Measurements from ENCODE around the gene CASZ1.

CASZ1 gene

DNA sequence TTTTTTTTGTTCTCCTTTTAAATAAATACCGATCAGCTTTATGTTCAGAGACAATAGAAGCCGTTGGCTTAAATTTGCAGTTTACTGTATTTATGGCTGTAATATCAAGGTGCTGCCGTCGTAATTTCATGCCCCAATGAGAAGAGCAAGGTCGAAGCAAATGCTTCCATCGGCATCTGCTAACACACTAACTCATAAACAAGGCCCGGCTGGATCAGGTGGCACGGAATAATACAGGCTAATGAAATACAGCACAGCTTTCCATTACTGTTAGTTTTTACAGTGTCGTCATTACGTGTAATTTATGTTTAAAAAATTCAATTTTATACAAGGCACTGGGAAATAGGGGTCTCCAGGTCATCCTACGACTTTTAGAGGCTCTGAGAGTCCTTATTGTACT is 202.7 kb downstream of the CASZ1 start:
- Mint-ChIP-seq H3K36me3 (ENCODE audit: low read depth) (no peaks in the 10 kb centered on the region), H3K27me3 (ENCODE audit: low read depth, poor library complexity) (peaks cover 3% of the 10 kb centered on the region), H3K4me3 (no peak overlapping the region), H3K4me1 (peaks cover 48% of the 10 kb centered on the region), H3K9me3 (no peaks in the 10 kb centered on the region), H3K27ac (no peak overlapping the region)
- no peak for DNase-seq
- TF ChIP-seq, protein P1, sequence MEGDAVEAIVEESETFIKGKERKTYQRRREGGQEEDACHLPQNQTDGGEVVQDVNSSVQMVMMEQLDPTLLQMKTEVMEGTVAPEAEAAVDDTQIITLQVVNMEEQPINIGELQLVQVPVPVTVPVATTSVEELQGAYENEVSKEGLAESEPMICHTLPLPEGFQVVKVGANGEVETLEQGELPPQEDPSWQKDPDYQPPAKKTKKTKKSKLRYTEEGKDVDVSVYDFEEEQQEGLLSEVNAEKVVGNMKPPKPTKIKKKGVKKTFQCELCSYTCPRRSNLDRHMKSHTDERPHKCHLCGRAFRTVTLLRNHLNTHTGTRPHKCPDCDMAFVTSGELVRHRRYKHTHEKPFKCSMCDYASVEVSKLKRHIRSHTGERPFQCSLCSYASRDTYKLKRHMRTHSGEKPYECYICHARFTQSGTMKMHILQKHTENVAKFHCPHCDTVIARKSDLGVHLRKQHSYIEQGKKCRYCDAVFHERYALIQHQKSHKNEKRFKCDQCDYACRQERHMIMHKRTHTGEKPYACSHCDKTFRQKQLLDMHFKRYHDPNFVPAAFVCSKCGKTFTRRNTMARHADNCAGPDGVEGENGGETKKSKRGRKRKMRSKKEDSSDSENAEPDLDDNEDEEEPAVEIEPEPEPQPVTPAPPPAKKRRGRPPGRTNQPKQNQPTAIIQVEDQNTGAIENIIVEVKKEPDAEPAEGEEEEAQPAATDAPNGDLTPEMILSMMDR (IDR thresholded peaks at IDR 0.05): no peak

DNA sequence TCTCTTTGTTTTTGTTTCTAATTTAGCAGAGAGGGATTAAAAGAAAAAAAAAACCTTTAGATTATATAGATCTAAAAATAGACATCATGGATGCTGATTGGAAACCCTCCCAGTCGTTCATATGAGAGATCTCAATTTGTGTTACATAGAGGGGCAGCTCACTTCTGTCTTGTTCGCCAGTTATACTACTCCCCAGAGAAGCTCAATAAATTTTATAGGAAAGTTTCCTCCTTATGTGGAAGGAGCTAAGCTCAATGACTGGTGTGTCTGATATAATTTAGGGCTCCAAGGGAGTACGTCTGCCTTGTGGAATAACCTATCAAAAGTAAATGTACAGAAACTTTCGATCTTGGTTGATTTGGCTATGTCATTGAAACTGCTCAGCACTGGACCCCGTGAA is 204.1 kb downstream of the CASZ1 start:
- Mint-ChIP-seq H3K4me3 (no peak overlapping the region), H3K4me1 (peaks cover 36% of the 10 kb centered on the region), H3K27me3 (ENCODE audit: low read depth, poor library complexity) (peaks cover 3% of the 10 kb centered on the region), H3K36me3 (ENCODE audit: low read depth) (no peaks in the 10 kb centered on the region), H3K9me3 (no peaks in the 10 kb centered on the region), H3K27ac (no peak overlapping the region)
- TF ChIP-seq, protein P1 (IDR thresholded peaks at IDR 0.05): no peak
- DNase-seq: no peak

DNA sequence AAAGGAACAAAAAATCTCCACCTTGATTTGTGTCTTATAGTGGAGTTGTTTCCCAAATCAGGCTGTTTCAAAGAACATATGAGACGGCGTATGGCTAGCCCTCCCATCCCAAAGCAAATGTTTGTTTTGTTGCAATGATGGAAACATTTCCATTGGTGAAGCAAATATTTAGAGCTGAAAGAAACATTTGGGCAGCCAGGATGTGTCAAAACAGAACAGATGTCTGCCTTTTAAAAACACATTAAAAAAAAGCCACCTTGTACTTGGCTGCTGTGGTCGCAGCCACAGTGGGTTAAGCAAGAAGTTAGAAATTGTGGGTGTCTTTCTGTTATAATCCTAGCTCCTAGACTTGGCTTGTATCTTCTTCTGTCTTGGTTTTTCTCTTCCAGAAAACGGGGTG is 205.4 kb downstream of the CASZ1 start:
- TF ChIP-seq, protein P1 (IDR thresholded peaks at IDR 0.05): no peak
- H3K36me3 Mint-ChIP-seq (ENCODE audit: low read depth): peaks cover 4% of the 10 kb centered on the region
- DNase-seq: no peak
- peaks cover 3% of the 10 kb centered on the region for H3K27me3 Mint-ChIP-seq (ENCODE audit: low read depth, poor library complexity)
- H3K9me3 Mint-ChIP-seq: peaks cover 4% of the 10 kb centered on the region
- peaks cover 32% of the 10 kb centered on the region for H3K4me1 Mint-ChIP-seq
- no peak overlapping the region for H3K27ac Mint-ChIP-seq
- no peak overlapping the region for H3K4me3 Mint-ChIP-seq

DNA sequence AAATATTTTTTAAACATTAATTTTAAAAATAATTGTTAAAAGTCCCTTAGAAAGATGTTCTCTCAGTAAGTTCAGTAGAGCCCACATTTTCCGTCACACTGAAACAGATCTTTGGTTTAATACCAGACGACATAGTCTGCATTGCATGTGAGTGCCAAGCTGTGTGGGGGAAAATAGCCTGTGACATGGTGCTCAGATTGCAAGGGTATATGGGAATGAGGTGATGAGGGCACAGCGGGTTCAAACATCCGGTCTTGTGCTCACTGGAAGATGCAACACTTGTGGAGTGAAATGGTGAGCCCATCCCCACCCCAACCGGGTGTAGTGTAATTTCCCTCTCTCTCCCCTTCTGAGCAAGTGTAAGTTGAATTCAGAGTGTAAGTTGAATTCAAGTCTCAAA is 207.4 kb downstream of the CASZ1 start:
- H3K27me3 Mint-ChIP-seq (ENCODE audit: low read depth, poor library complexity): peaks cover 1% of the 10 kb centered on the region
- H3K4me1 Mint-ChIP-seq: peaks cover 26% of the 10 kb centered on the region
- TF ChIP-seq, protein P1 (IDR thresholded peaks at IDR 0.05): no peak
- H3K27ac Mint-ChIP-seq: no peak overlapping the region
- peaks cover 21% of the 10 kb centered on the region for H3K36me3 Mint-ChIP-seq (ENCODE audit: low read depth)
- peaks cover 22% of the 10 kb centered on the region for H3K9me3 Mint-ChIP-seq
- no peak overlapping the region for H3K4me3 Mint-ChIP-seq
- DNase-seq: no peak

DNA sequence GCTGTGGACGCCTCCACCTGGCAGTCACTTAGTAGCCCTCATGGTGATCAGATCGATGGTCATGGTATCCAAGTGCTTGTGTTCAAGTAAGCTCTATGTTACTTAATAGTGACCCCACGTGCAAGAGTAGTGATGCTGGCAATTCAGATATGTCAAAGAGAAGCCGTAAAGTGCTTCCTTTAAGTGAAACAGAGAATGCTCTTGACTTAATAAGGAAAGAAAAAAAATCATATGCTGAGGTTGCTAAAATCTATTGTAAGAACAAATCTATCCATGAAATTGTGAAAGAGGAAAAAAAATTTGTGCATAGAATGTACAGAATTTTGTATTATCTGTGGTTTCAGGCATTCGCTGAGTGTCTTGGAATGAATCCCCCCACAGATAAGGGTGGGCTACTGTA is 207.8 kb downstream of the CASZ1 start:
- H3K36me3 Mint-ChIP-seq (ENCODE audit: low read depth): peaks cover 26% of the 10 kb centered on the region
- DNase-seq: no peak
- H3K27ac Mint-ChIP-seq: no peak overlapping the region
- no peaks in the 10 kb centered on the region for H3K27me3 Mint-ChIP-seq (ENCODE audit: low read depth, poor library complexity)
- no peak overlapping the region for H3K4me3 Mint-ChIP-seq
- H3K9me3 Mint-ChIP-seq: peaks cover 26% of the 10 kb centered on the region
- H3K4me1 Mint-ChIP-seq: peaks cover 25% of the 10 kb centered on the region
- TF ChIP-seq, protein P1 (IDR thresholded peaks at IDR 0.05): no peak

All from nephron progenitor cell (in vitro differentiated cells).